Immature natural killer cell (primary cell): Measurements from ENCODE around the gene RALGPS1. TPM values are rescaled to one million over a fixed set of nuclear protein-coding genes. Genes with fewer than 3 reads are reported as not detected.
A peak's percentile ranks its signal among the peaks of the same experiment; 100 is the strongest.

Experiments used
- DNase-seq, 3 donors: peaks; one replicate each; pipeline ENCODE4 v3.0.0; 2022; ENCODE audit warnings: mixed read lengths in 1 of 3
- H3K27ac Mint-ChIP-seq, 6 donors: one replicate each; pipeline ENCODE4 v1.8.0; 2020; ENCODE audit warnings: mixed read lengths in 6 of 6, mild to moderate bottlenecking in 5 of 6, inconsistent platforms in 4 of 6, moderate library complexity in 3 of 6
- H3K27me3 Mint-ChIP-seq, 3 donors: one replicate each; pipeline ENCODE4 v1.8.0; 2020 to 2021; ENCODE audit warnings: low read depth in 3 of 3, mild to moderate bottlenecking in 3 of 3, mixed read lengths in 3 of 3, moderate library complexity in 3 of 3, inconsistent platforms in 1 of 3
- H3K36me3 Mint-ChIP-seq, 3 donors: one replicate each; pipeline ENCODE4 v1.8.0; 2020; ENCODE audit warnings: mixed read lengths in 3 of 3, inconsistent platforms in 2 of 3, mild to moderate bottlenecking in 2 of 3
- H3K4me1 Mint-ChIP-seq, 2 donors: one replicate each; pipeline ENCODE4 v1.8.0; 2020; ENCODE audit warnings: inconsistent platforms in 2 of 2, mild to moderate bottlenecking in 2 of 2, mixed read lengths in 2 of 2, moderate library complexity in 1 of 2
- H3K4me3 Mint-ChIP-seq, 5 donors: one replicate each; pipeline ENCODE4 v1.8.0; 2020; ENCODE audit warnings: mild to moderate bottlenecking in 5 of 5, mixed read lengths in 5 of 5, inconsistent platforms in 3 of 5, moderate library complexity in 3 of 5
- H3K9me3 Mint-ChIP-seq, 6 donors: one replicate each; pipeline ENCODE4 v1.8.0; 2020; ENCODE audit warnings: mild to moderate bottlenecking in 6 of 6, mixed read lengths in 6 of 6, inconsistent platforms in 4 of 6, moderate library complexity in 3 of 6
- polyA plus RNA-seq, 3 donors: library from polyadenylated mRNA; unstranded; fragments of 300-500 nt; fragmentation: Illumina TruSeq; gene quantifications; one replicate each; pipeline ENCODE4 v1.2.3, GENCODE V29; 2021

The RALGPS1 gene
- polyA plus RNA-seq, 3 donors from 2014 or later = 2.6 to 3.4 (median 2.9) TPM

DNA sequence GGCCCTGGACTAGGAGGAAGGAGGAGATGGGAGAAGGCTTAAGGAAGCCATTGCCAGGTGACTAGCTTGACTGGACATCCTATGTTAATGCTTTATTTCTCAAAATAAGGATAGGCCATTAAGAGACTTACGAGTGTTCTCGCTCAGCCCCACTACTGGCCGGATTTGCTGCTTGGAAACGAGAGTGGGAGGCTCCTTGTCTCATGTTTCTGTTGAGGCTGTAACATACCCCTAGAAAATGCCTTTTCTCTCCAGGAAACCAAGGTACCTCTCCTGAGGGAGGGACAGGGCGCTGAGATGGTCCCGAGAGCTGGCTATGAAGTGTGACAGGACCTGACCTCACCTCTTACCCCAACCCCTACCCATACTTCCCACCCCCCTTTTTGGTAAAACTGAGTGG, 60.0 kb downstream of the RALGPS1 start:
- no peak overlapping the region for H3K4me3 Mint-ChIP-seq
- peaks cover 0 to 3% (median 3%) of the 10 kb centered on the region in 3 donors for H3K27me3 Mint-ChIP-seq
- H3K9me3 Mint-ChIP-seq = no peaks in the 10 kb centered on the region
- DNase-seq = no peak
- H3K4me1 Mint-ChIP-seq = peaks cover 4 to 6% of the 10 kb centered on the region in 2 donors
- H3K36me3 Mint-ChIP-seq = peaks cover 0 to 27% (median 15%) of the 10 kb centered on the region in 3 donors
- no peak overlapping the region for H3K27ac Mint-ChIP-seq

DNA sequence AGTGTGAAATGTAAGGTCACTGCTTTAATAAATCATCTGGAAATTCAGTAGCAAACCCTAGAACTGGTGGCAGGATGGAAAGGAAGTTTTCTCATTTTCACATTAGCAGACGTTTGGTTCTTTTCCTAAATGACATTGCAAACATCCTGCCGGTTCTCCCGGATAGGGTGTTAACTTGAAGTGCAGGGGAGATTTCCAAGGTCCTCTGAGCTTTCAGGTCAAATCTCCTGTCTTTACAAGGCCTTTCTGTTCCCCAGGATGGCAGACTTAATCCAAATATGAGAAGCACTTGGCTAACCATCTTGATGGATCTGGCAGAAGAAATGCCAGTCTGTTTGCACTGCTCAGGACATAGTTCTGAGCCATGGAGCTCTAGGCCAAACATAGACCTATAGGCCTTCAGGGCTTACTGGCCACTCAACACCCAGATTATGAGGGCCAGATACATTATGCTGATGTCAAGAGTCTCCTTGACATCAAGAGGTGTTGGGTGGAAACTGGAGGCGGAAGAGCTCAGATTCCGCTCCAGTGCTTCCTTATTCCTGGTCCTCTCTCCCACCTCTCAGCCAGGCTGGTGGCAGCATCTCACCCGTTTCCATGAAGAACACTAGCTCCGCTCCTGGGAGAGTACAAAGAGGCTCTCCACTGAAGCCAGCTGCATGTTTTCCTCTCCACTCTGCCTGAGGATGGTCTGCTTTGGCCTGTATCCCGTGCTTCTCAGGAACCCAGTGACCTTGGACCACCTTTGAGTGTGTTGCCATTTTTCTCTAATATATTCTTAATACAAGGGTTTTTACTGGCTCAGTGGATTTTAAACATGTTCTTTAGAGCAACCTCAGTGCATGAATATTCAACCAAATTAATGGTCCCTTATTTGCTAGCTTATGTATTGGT, 61.0 kb downstream of the RALGPS1 start:
- Mint-ChIP-seq H3K36me3 (peaks cover 0 to 23% (median 15%) of the 10 kb centered on the region in 3 donors), H3K27me3 (peaks cover 0 to 3% (median 2%) of the 10 kb centered on the region in 3 donors), H3K9me3 (no peaks in the 10 kb centered on the region), H3K4me3 (no peak overlapping the region), H3K27ac (no peak overlapping the region), H3K4me1 (peaks cover 4 to 6% of the 10 kb centered on the region in 2 donors)
- DNase-seq = no peak

DNA sequence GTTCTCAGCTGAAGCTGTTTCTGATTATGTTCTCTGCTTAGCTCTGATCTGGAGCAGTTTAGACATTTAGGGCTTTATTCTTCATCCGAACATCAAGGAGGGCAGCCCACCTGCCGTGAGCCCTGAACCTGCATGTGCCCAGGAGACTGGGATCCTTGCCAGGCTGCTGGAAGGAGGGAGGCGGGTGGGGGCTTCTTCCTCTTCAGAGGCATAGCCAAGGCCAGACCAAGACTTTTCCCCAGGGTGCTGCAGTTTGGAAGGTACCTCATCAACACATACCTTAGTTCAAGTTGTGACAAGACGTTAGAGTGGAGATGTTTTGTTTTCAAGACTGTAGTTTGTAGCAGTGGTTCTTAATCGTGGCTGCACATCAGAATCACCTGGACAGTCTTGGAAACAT, 64.9 kb downstream of the RALGPS1 start:
- Mint-ChIP-seq H3K4me1 (peaks cover 36 to 39% of the 10 kb centered on the region in 2 donors), H3K36me3 (peaks cover 0 to 10% (median 9%) of the 10 kb centered on the region in 3 donors), H3K9me3 (no peaks in the 10 kb centered on the region), H3K27me3 (peaks cover 4 to 8% (median 6%) of the 10 kb centered on the region in 3 donors), H3K27ac (peak overlapping the region in 4 of 6 donors; percentile 32 to 85 (median 58)), H3K4me3 (no peak overlapping the region)
- DNase-seq = no peak

DNA sequence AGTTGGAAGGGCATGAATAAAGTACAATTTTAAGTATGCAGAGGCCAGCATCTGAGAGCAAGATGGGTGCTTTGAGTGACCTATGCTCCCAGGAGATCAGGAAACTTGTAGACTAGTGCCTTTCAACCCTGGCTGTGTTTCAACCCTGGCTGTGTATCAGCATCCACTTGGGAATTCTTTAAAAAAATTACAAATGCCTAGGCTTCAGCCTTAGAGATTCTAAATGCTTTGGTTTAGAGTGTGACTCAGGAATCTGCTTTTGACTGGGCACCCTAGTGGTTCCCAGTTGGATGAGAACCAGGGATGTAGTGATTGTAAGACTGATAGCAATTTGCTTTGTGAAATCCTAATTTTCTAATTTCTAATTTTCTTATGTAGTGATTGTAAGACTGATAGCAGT, 65.6 kb downstream of the RALGPS1 start:
- no peak overlapping the region for H3K4me3 Mint-ChIP-seq
- peaks cover 44 to 46% of the 10 kb centered on the region in 2 donors for H3K4me1 Mint-ChIP-seq
- H3K9me3 Mint-ChIP-seq = no peaks in the 10 kb centered on the region
- peak overlapping the region in 2 of 6 donors; percentile 16 to 77 for H3K27ac Mint-ChIP-seq
- peaks cover 4 to 8% (median 6%) of the 10 kb centered on the region in 3 donors for H3K27me3 Mint-ChIP-seq
- H3K36me3 Mint-ChIP-seq = peaks cover 0 to 10% (median 9%) of the 10 kb centered on the region in 3 donors
- no peak for DNase-seq

DNA sequence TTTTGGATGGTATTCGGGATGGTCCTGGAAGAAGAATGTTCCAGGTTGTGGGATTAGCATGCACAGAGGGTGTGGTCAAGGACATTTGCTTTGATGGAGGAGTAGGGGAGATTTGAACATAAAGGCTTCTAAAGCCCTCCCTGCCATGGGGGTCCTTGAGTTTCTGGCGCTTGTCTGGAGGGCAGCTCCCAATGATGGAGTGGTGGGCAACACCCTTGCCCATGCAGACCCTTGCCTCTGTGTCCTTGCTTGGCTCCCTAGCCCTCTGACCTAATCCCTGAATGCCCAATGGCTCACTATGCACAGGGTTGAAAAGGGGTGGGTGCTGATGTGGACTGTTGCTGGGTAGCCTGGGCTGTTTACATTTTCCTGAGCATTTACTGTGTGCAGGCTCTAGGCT, 66.6 kb downstream of the RALGPS1 start:
- Mint-ChIP-seq H3K9me3 (no peaks in the 10 kb centered on the region), H3K27ac (peak overlapping the region in 4 of 6 donors; percentile 16 to 77 (median 70)), H3K4me3 (no peak overlapping the region), H3K4me1 (peaks cover 53 to 55% of the 10 kb centered on the region in 2 donors), H3K27me3 (peaks cover 7 to 15% (median 10%) of the 10 kb centered on the region in 3 donors), H3K36me3 (peaks cover 0 to 7% (median 6%) of the 10 kb centered on the region in 3 donors)
- DNase-seq = no peak

DNA sequence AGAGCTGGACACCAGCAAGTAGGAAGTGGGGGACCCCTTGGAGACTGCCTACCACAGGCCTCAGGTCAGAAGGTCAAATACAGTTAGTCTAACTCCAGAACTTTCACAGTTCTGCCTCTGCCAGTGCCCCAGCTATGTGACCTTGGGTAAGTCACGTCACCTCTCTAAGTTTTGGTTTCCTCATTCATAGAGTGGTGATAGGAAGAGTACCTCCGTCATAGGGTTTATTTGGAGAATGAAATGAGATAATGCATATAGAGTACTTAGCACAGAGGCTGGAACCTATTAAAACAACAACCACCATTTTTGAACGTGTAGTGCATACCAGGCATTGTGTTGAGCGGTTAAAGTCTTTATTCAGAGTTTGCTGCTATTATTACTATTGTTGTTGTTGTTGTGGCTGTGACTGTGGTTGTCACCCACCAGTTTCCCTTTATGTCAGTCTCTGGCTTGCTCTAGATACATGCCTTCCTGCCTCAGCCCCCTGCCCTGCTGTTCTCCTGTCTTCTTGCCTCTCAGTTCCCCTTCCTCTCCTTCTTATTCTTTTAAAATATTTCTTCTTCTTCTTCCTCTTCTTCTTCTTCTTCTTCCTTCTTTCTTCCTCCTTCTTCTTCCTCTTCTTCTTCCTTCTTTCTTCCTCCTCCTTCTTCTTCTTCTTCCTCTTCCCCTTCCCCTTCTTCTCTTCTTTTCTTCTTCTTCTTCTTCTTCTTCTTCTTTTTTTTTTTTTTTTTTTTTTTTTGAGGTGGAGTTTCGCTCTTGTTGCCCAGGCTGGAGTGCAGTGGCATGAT, 67.8 kb downstream of the RALGPS1 start:
- peaks cover 10 to 17% (median 12%) of the 10 kb centered on the region in 3 donors for H3K27me3 Mint-ChIP-seq
- H3K27ac Mint-ChIP-seq = peak overlapping the region; percentile 72 to 91 (median 79)

DNA sequence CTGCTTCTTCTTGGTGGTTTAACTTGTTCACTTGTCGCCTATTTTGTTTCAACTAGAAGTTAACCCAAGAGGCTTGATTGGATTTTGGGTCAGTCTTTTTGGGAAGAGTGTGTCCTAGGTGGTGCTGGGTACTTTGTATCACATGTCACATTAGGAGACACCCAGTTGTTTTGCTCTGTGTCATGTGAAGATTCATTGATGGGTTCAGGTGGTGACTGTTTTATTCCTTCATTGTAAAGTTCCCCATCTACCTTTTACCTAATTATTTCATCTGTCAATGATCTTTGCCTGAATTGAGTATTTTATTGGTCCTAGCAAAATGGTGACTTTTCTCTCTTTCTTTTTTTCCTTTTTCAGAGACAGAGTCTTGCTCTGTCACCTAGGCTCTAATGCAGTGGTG, 69.2 kb downstream of the RALGPS1 start:
- Mint-ChIP-seq H3K9me3 (no peaks in the 10 kb centered on the region), H3K27ac (peak overlapping the region in 5 of 6 donors; percentile 22 to 87 (median 63)), H3K4me3 (peak overlapping the region in 4 of 5 donors; percentile 27 to 71 (median 60)), H3K36me3 (peaks cover 0 to 6% (median 2%) of the 10 kb centered on the region in 3 donors), H3K4me1 (peaks cover 79 to 80% of the 10 kb centered on the region in 2 donors), H3K27me3 (peaks cover 15 to 20% (median 16%) of the 10 kb centered on the region in 3 donors)
- DNase-seq = no peak

More for the DNA sequence above, 67.8 kb downstream of the RALGPS1 start:
- no peaks in the 10 kb centered on the region for H3K9me3 Mint-ChIP-seq
- peak overlapping the region; percentile 49 to 73 (median 63) for H3K4me3 Mint-ChIP-seq
- H3K36me3 Mint-ChIP-seq = peaks cover 0 to 6% (median 0%) of the 10 kb centered on the region in 3 donors
- DNase-seq = peak; percentile 68 to 81 (median 70)
- peaks cover 65 to 66% of the 10 kb centered on the region in 2 donors for H3K4me1 Mint-ChIP-seq

DNA sequence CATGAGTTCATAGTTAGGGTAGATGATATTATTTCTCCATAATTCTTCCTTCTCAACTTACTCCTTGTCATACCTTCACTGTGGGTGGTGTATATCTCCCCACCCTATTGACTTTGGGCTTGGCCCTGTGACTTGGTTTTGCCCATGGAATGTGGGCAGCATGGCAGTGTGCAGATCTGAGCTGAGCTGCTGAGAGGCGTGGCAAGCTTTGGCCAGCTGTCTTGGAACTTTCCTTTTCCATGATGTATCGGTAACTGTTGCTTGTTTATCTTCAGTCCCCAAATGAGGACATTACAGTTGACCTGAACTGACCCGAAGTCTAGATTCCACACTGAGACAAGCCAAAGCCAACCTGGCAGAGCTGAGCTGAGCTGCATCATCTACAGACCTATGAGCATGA, 70.4 kb downstream of the RALGPS1 start:
- Mint-ChIP-seq H3K4me3 (peak overlapping the region in 4 of 5 donors; percentile 37 to 53 (median 48)), H3K27me3 (peaks cover 15 to 25% (median 20%) of the 10 kb centered on the region in 3 donors), H3K9me3 (no peaks in the 10 kb centered on the region), H3K36me3 (peaks cover 0 to 6% (median 2%) of the 10 kb centered on the region in 3 donors), H3K27ac (peak overlapping the region in 5 of 6 donors; percentile 26 to 87 (median 60)), H3K4me1 (peaks cover 79 to 82% of the 10 kb centered on the region in 2 donors)
- DNase-seq = no peak

DNA sequence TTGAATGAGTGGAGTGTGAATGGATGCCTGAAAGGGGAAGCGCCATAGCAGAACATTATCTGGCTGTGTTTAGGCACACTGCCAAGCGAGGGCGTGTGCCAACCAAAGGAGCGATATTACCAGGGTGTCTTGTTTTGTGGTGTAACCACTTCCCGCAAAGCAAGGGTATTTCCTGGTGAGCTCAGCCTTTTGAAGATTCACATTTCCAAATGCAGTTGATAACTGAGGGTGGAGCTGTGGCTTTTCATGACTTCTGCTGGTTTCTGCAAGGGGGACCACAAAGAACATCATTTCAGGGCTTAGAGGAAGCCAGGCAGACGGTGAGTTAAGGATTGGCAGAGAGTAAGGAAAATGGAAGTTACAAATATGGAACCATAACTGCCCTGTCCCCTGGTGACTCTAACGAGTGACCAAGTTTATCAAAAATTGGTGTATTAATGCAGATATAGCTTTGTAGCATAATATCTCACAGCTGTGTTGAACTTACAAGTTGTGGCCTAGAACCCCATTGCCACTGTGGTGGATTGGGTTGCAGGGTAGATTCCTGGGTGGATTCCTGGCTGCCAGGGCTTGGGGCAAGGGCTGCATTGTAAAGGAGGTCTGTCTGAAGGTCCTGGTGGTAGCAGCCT, 71.4 kb downstream of the RALGPS1 start:
- peak overlapping the region; percentile 79 to 96 (median 84) for H3K27ac Mint-ChIP-seq
- peak overlapping the region; percentile 73 to 81 (median 78) for H3K4me3 Mint-ChIP-seq
- peaks cover 6 to 7% (median 7%) of the 10 kb centered on the region in 3 donors for H3K36me3 Mint-ChIP-seq
- peaks cover 79 to 84% of the 10 kb centered on the region in 2 donors for H3K4me1 Mint-ChIP-seq
- peak; percentile 93 to 95 (median 93) for DNase-seq
- peaks cover 17 to 30% (median 17%) of the 10 kb centered on the region in 3 donors for H3K27me3 Mint-ChIP-seq
- H3K9me3 Mint-ChIP-seq = peaks cover 0 to under 1% (median 0%) of the 10 kb centered on the region in 6 donors

DNA sequence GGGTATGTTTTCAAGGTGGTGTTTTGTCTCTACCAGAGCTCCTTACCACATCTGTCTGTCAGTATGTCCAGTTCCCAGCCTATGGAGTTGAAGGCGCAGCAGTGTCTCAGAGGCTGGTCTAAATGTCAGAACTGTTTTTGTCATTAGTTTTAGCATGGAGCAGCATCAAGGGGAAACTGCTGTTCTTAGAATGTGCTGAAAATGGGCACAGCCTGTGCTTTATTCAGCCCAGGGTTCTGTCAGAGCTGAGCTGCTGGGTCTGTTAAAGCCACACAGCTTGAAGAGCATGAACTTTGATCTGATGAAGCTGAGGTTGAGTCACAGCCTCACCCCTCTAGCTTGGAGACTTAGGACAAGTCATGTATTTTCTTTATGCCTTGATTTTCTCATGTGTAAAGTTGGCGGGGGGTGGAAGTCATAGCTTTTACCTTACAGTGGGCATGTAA, 71.9 kb downstream of the RALGPS1 start:
- H3K9me3 Mint-ChIP-seq = peaks cover 0 to 3% (median 0%) of the 10 kb centered on the region in 6 donors
- peaks cover 78 to 81% of the 10 kb centered on the region in 2 donors for H3K4me1 Mint-ChIP-seq
- H3K4me3 Mint-ChIP-seq = peak overlapping the region; percentile 73 to 81 (median 78)
- H3K36me3 Mint-ChIP-seq = peaks cover 7 to 9% (median 7%) of the 10 kb centered on the region in 3 donors
- H3K27ac Mint-ChIP-seq = peak overlapping the region; percentile 79 to 96 (median 84)
- DNase-seq = peak in 1 of 3 donors; percentile 46
- H3K27me3 Mint-ChIP-seq = peaks cover 16 to 31% (median 17%) of the 10 kb centered on the region in 3 donors

DNA sequence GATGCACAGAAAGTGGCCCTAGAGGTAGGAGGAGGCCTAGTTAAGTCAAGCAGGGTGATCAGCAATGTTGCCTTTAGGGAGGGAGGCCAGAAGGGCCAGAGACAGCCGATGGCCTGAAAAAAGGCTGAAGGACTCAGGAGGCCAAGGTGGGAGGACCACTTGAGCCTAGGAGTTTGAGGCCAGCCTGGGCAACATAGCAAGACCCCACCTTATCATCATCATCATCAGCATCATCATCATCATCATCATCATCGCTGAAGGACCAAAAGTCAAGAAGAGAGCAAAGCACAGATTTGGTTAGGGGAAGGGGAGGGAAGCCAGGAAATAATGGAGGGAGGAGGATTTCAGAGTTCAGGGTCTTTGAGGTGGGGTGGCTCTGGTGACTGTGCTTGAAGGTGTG, 74.3 kb downstream of the RALGPS1 start:
- no peak for DNase-seq
- peaks cover 4 to 15% (median 7%) of the 10 kb centered on the region in 6 donors for H3K9me3 Mint-ChIP-seq
- H3K27ac Mint-ChIP-seq = peak overlapping the region in 5 of 6 donors; percentile 24 to 86 (median 69)
- peaks cover 17 to 29% (median 20%) of the 10 kb centered on the region in 3 donors for H3K27me3 Mint-ChIP-seq
- H3K4me1 Mint-ChIP-seq = peaks cover 55 to 57% of the 10 kb centered on the region in 2 donors
- peaks cover 15 to 24% (median 15%) of the 10 kb centered on the region in 3 donors for H3K36me3 Mint-ChIP-seq
- H3K4me3 Mint-ChIP-seq = peak overlapping the region in 3 of 5 donors; percentile 11 to 44 (median 21)

DNA sequence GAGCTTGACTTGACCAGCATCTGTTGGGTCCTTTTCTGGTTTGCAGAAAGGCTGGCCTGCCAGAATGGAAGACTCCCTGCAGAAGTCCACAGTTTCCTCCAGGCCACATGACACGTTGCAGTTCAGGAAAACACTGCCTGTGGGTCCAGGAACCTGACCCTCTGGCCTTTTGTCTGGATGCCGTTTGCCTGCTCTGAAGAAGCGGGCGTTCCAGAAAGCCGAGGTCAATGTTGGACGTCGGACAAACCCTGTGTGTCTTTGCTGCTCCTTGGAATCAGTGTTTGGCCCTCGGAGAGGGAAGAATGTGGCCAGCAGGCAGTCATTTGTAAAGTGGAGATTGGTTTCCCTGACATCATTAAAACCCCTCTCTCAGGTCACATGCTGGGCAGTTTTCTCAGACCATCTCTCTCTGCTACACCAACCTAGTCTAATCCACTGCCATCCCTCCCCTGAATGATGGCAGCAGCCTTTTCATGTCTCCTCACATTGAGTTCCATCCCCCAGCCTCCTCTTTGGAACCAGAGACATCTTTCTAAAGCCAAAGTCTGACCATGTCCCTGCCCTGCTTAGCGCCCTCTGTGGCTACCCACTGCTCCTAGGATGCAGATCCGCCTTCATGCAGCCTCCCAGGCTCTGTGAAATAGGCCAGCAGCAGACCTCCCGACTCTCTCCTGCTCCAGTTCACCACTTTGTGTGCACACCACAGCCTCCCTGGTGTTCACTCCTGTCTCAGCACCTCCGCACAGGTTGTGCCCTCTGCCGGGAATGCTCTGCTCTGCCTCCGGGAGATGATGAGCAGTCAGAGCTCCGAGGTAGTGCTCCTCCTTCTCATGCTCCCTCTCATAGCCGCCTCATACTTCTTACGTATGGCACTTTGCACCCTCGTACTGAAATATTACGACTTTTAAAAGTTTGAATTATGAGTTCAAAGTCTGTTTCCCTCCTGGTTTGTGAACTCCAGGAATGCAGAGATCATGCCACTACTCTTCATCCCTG, 75.6 kb downstream of the RALGPS1 start:
- H3K4me1 Mint-ChIP-seq = peaks cover 42 to 45% of the 10 kb centered on the region in 2 donors
- peak overlapping the region in 5 of 6 donors; percentile 5 to 70 (median 50) for H3K27ac Mint-ChIP-seq

More for the DNA sequence above, 75.6 kb downstream of the RALGPS1 start:
- Mint-ChIP-seq H3K27me3 (peaks cover 20 to 27% (median 20%) of the 10 kb centered on the region in 3 donors), H3K36me3 (peaks cover 15 to 24% (median 15%) of the 10 kb centered on the region in 3 donors), H3K9me3 (peaks cover 4 to 15% (median 7%) of the 10 kb centered on the region in 6 donors), H3K4me3 (peak overlapping the region in 2 of 5 donors; percentile 24 to 50)
- no peak for DNase-seq
